HG02571 (cell line): ENCODE measurements around the gene SLC9A5.

ENCODE experiments used
- ATAC-seq: cut with Tn5 transposase; IDR thresholded peaks from one replicate; pipeline ENCODE4 v1.9.1; 2021; ENCODE audit warnings: mild to moderate bottlenecking, moderate library complexity; ENCODE audit not compliant: unreplicated experiment

Gene SLC9A5

GRCh38 chr16:67248401-67249177, at the start of gene SLC9A5:
TSS of gene SLC9A5 (plus strand) at chr16:67248979. CDS start at chr16:67249015, 36 bp downstream.
- ATAC-seq = no peak

- ATAC-seq = no peak
These were observed 49.6 kb upstream of the SLC9A5 start, which contains the start of gene ELMO3 for GRCh38 chr16:67199011-67199807. TSS of gene ELMO3 (plus strand) at chr16:67199131. CDS start at chr16:67199327, 196 bp downstream.

- ATAC-seq = no peak
These were observed 49.0 kb upstream of the SLC9A5 start for GRCh38 chr16:67199808-67200198.

GRCh38 chr16:67200491-67200890, 48.3 kb upstream of the SLC9A5 start:
- no peak for ATAC-seq

GRCh38 chr16:67201411-67202345, 47.1 kb upstream of the SLC9A5 start:
- no peak for ATAC-seq

GRCh38 chr16:67202426-67202825, 46.4 kb upstream of the SLC9A5 start:
- ATAC-seq = no peak

GRCh38 chr16:67202956-67203493, 45.8 kb upstream of the SLC9A5 start:
- no peak for ATAC-seq

- no peak for ATAC-seq
These were observed 44.7 kb upstream of the SLC9A5 start for GRCh38 chr16:67204076-67204475.

- ATAC-seq = no peak
These were observed 42.5 kb upstream of the SLC9A5 start for GRCh38 chr16:67206129-67206837.

- no peak for ATAC-seq
These were observed 41.9 kb upstream of the SLC9A5 start for GRCh38 chr16:67206838-67207248.

GRCh38 chr16:67207249-67208091, 41.3 kb upstream of the SLC9A5 start:
- ATAC-seq = no peak

GRCh38 chr16:67208154-67208896, 40.5 kb upstream of the SLC9A5 start:
- no peak for ATAC-seq

- ATAC-seq = no peak
These were observed 39.2 kb upstream of the SLC9A5 start for GRCh38 chr16:67209565-67209964.

- ATAC-seq = no peak
These were observed 38.5 kb upstream of the SLC9A5 start for GRCh38 chr16:67210069-67210937.

GRCh38 chr16:67211674-67212073, 37.1 kb upstream of the SLC9A5 start:
- no peak for ATAC-seq

GRCh38 chr16:67212766-67213165, 36.0 kb upstream of the SLC9A5 start:
- no peak for ATAC-seq

GRCh38 chr16:67213197-67214019, 35.4 kb upstream of the SLC9A5 start:
- no peak for ATAC-seq
